K562 (cell line): Measurements from ENCODE around the gene ANKLE1. TPM values are rescaled to one million over a fixed set of nuclear protein-coding genes. Genes with fewer than 3 reads are reported as not detected.

Experiments
- ARID4B ChIP-seq: sonication (generic); formaldehyde crosslinking; IDR thresholded peaks from 2 replicates; pipeline ENCODE4 v1.8.0; 2022; ENCODE audit warnings: mild to moderate bottlenecking, missing genetic modification reagents
- CHD2 ChIP-seq: IDR thresholded peaks from 2 replicates; pipeline ENCODE4 v1.6.1; 2011; ENCODE audit warnings: low read depth, low read length
- ETS2 ChIP-seq: IDR thresholded peaks from 2 replicates; pipeline ENCODE4 v1.6.1; 2016; ENCODE audit warnings: borderline replicate concordance, missing genetic modification characterization, mild to moderate bottlenecking, moderate library complexity, missing compliant biosample characterization; ENCODE audit not compliant: poor library complexity, severe bottlenecking
- ETV6 ChIP-seq, 3 experiments: fragments of 150-350 bp in 1 of 3; sonication (generic) in 1 of 3; formaldehyde crosslinking in 1 of 3; IDR thresholded peaks; 2 replicates each; pipeline versions ENCODE4 v1.6.1 to v1.8.0; 2014 to 2022; ENCODE audit warnings: borderline replicate concordance in 2 of 3, low read depth in 2 of 3, antibody characterized with exemption in 1 of 3, low read length in 1 of 3, mild to moderate bottlenecking in 1 of 3, missing genetic modification reagents in 1 of 3
- JUNB ChIP-seq: fragments of 450-650 bp; formaldehyde crosslinking; conservative IDR thresholded peaks from 2 replicates; pipeline ENCODE4 v1.4.0; 2020; ENCODE audit warnings: mild to moderate bottlenecking
- PBX2 ChIP-seq, 2 experiments: IDR thresholded peaks in 1 of 2; conservative IDR thresholded peaks in 1 of 2; 2 replicates each; pipeline ENCODE4 v1.6.1; 2016; ENCODE audit warnings: low read depth in 2 of 2, mild to moderate bottlenecking in 1 of 2, missing compliant biosample characterization in 1 of 2, missing genetic modification characterization in 1 of 2, moderate library complexity in 1 of 2
- PHB2 ChIP-seq: fragments of 450-650 bp; IDR thresholded peaks from 2 replicates; pipeline ENCODE4 v1.6.1; 2017; ENCODE audit warnings: low read depth
- RAD51 ChIP-seq: fragments of 450-650 bp; IDR thresholded peaks from 2 replicates; pipeline ENCODE4 v1.7.1; 2016; ENCODE audit warnings: low read depth, mild to moderate bottlenecking, borderline replicate concordance
- RBM39 ChIP-seq: fragments of 200-400 bp; formaldehyde crosslinking; optimal IDR thresholded peaks from 2 replicates; pipeline ENCODE3; 2018; ENCODE audit warnings: low read depth, low read length
- SMARCC2 ChIP-seq: fragments of 450-650 bp; IDR thresholded peaks from 2 replicates; pipeline ENCODE4 v1.6.1; 2017; ENCODE audit warnings: antibody characterized with exemption, moderate library complexity, mild to moderate bottlenecking, low read depth
- STAT5B ChIP-seq: fragments of 250-450 bp; sonication (Bioruptor Pico); IDR thresholded peaks from 2 replicates; pipeline ENCODE4 v1.8.0; 2021; ENCODE audit warnings: mild to moderate bottlenecking, inconsistent platforms
- TAL1 ChIP-seq: fragments of 450-650 bp; IDR thresholded peaks from 2 replicates; pipeline ENCODE4 v1.6.1; 2016; ENCODE audit warnings: mild to moderate bottlenecking
- USF2 ChIP-seq: sonication (generic); formaldehyde crosslinking; IDR thresholded peaks from 2 replicates; pipeline ENCODE4 v1.5.0; 2020; ENCODE audit warnings: missing genetic modification reagents
- ZC3H11A ChIP-seq: IDR thresholded peaks from 2 replicates; pipeline ENCODE4 v1.6.1; 2012; ENCODE audit warnings: low read depth, low read length, improper control_type of control experiment
- ZNF408 ChIP-seq: fragments of 250-450 bp; sonication (Bioruptor Pico); IDR thresholded peaks from 2 replicates; pipeline ENCODE4 v1.4.0; 2020; ENCODE audit warnings: low read depth, mild to moderate bottlenecking, moderate library complexity
- ZNF431 ChIP-seq: sonication (generic); formaldehyde crosslinking; IDR thresholded peaks from 2 replicates; pipeline ENCODE4 v1.8.0; 2022; ENCODE audit warnings: mild to moderate bottlenecking, missing genetic modification reagents
- polyA plus RNA-seq, 8 experiments: library from polyadenylated mRNA; depleted of rRNA in 4 of 8; stranded (reverse) in 5 of 8; unstranded in 3 of 8; fragments of >200 nt; fragmentation: Nextera tagmentation in 2 of 8; fragmentation: Illumina TruSeq in 1 of 8; extraction: Ambion mirVana in 2 of 8; extraction: Trizol in 1 of 8; gene quantifications; 2 replicates each; pipeline versions ENCODE4 v1.2.1 to v1.2.3, GENCODE V29; 2011 to 2014; ENCODE audit warnings: inconsistent platforms in 1 of 8, missing spikeins in 1 of 8
- total RNA-seq, 7 experiments: library from RNA; depleted of rRNA in 6 of 7; stranded (reverse); fragments of >200 nt in 6 of 7; fragmentation: Illumina TruSeq in 2 of 7; extraction: Trizol in 2 of 7; gene quantifications; 2 replicates each; pipeline versions ENCODE4 v1.2.1 to v1.2.3, GENCODE V29; 2011 to 2021; ENCODE audit warnings: low replicate concordance in 1 of 7
- TF ChIP-seq, protein P1 (sequence below): sonication (generic); IDR thresholded peaks from 2 replicates; pipeline ENCODE4 v1.6.1; 2016

The ANKLE1 gene
- total and polyA plus RNA-seq, 9 of the 15 experiments (the other 6 are each of a cell fraction or from before 2014, with no cell fraction given), result 0.63 to 9.2 (median 2.9) TPM

GRCh38 chr19:17333611-17334413 lies 52.1 kb downstream of the ANKLE1 start (continued):
- TF ChIP-seq PBX2 (CRISPR knock-in tag; IDR thresholded peaks at IDR 0.05; ENCODE audit: low read depth) (no peak), PBX2 (tag; conservative IDR thresholded peaks at IDR 0.05; ENCODE audit: low read depth) (no peak; the same call in 1 of the 2 replicates), STAT5B (CRISPR knock-in tag) (no peak), ZNF408 (no peak), RBM39 (peak; percentile 50), ETS2 (no peak), RAD51 (no peak), ZC3H11A (no peak), ETV6 (IDR thresholded peaks at IDR 0.05; ENCODE audit: borderline replicate concordance in 1 of 2, low read depth in 2 of 2, low read length in 1 of 2) (no peak; a peak in 1 of 4 replicates), ETV6 (CRISPR knock-in tag; IDR thresholded peaks at IDR 0.05; ENCODE audit: borderline replicate concordance) (no peak), PHB2 (no peak), ARID4B (CRISPR knock-in tag) (no peak), USF2 (CRISPR knock-in tag) (no peak), CHD2 (0 out of 2 replicates have a peak, but pooled peaks have one; percentile 41), SMARCC2 (no peak), ZNF431 (CRISPR knock-in tag) (0 out of 2 replicates have a peak, but pooled peaks have one; percentile 42), JUNB (CRISPR knock-in tag) (no peak; the same call in 1 of the 2 replicates), TAL1 (no peak)
- TF ChIP-seq, protein P1, sequence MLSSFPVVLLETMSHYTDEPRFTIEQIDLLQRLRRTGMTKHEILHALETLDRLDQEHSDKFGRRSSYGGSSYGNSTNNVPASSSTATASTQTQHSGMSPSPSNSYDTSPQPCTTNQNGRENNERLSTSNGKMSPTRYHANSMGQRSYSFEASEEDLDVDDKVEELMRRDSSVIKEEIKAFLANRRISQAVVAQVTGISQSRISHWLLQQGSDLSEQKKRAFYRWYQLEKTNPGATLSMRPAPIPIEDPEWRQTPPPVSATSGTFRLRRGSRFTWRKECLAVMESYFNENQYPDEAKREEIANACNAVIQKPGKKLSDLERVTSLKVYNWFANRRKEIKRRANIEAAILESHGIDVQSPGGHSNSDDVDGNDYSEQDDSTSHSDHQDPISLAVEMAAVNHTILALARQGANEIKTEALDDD, result peak; percentile 79
